HEK293 (cell line): ENCODE measurements around the gene ARHGAP24.

Experiments used
- CTCF ChIP-seq: fragments of 450-650 bp; formaldehyde crosslinking; IDR thresholded peaks from 2 replicates; pipeline ENCODE4 v1.5.1; 2016; ENCODE audit warnings: missing biosample characterization, missing genetic modification characterization
- FEZF1 ChIP-seq: fragments of 450-650 bp; formaldehyde crosslinking; IDR thresholded peaks from 2 replicates; pipeline ENCODE4 v1.5.1; 2016; ENCODE audit warnings: missing biosample characterization, missing genetic modification characterization
- TCF7L2 ChIP-seq: IDR thresholded peaks from 2 replicates; pipeline ENCODE4 v1.6.1; 2011; ENCODE audit warnings: low read depth, mild to moderate bottlenecking, inconsistent platforms, low read length, moderate library complexity, borderline replicate concordance
- ZNF654 ChIP-seq: fragments of 450-650 bp; formaldehyde crosslinking; IDR thresholded peaks from 2 replicates; pipeline ENCODE4 v1.5.1; 2016; ENCODE audit warnings: low read depth, missing biosample characterization, missing genetic modification characterization

- TF ChIP-seq ZNF654 (tag by site-specific recombination) (no peak), FEZF1 (tag by site-specific recombination) (no peak), TCF7L2 (no peak), CTCF (tag by site-specific recombination) (no peak)
Measured at GRCh38 chr4:85961887-85962286, 486.9 kb downstream of the ARHGAP24 start.
